HG03342 (cell line): ENCODE results near the gene MDFIC2.
A peak's percentile ranks its signal among the peaks of the same experiment; 100 is the strongest.
"Not testable (repeated sequence)": the region's sequence is repeated elsewhere in the genome, so short reads cannot be mapped to it uniquely, and the experiment has no call there.

Source experiments
- ATAC-seq: cut with Tn5 transposase; IDR thresholded peaks from one replicate; pipeline ENCODE4 v1.9.1; 2021; ENCODE audit warnings: mild to moderate bottlenecking, moderate library complexity; ENCODE audit not compliant: unreplicated experiment

The MDFIC2 gene

GRCh38 chr3:70312336-70312735 is at the start of gene MDFIC2:
MDFIC2 (minus strand) TSS chr3:70312638; CDS start chr3:70311973, 665 bp downstream.
- no peak for ATAC-seq

- peak; percentile 89 for ATAC-seq
These were observed 48.7 kb upstream of the MDFIC2 start for GRCh38 chr3:70360979-70361760.

- ATAC-seq, result no peak
These were observed 47.3 kb upstream of the MDFIC2 start for GRCh38 chr3:70359711-70360110.

- ATAC-seq, result no peak
These were observed 46.6 kb upstream of the MDFIC2 start for GRCh38 chr3:70358978-70359580.

- ATAC-seq, result no peak
These were observed 39.8 kb upstream of the MDFIC2 start for GRCh38 chr3:70352215-70352614.

- ATAC-seq, result no peak
These were observed 29.7 kb upstream of the MDFIC2 start for GRCh38 chr3:70342149-70342548.

- ATAC-seq, result not testable (repeated sequence)
These were observed 24.4 kb upstream of the MDFIC2 start for GRCh38 chr3:70336885-70337284.

GRCh38 chr3:70333080-70333479 is 20.6 kb upstream of the MDFIC2 start:
- ATAC-seq, result no peak

GRCh38 chr3:70315021-70315420 is 2.6 kb upstream of the MDFIC2 start:
- ATAC-seq, result no peak

- no peak for ATAC-seq
These were observed 1.6 kb downstream of the MDFIC2 start for GRCh38 chr3:70310809-70311208.

GRCh38 chr3:70309591-70309990 is 2.8 kb downstream of the MDFIC2 start:
- no peak for ATAC-seq

GRCh38 chr3:70308760-70309159 is 3.7 kb downstream of the MDFIC2 start:
- no peak for ATAC-seq

- ATAC-seq, result no peak
These were observed 5.7 kb downstream of the MDFIC2 start for GRCh38 chr3:70306736-70307135.

- ATAC-seq, result no peak
These were observed 14.1 kb downstream of the MDFIC2 start for GRCh38 chr3:70298385-70298784.

- ATAC-seq, result no peak
These were observed 21.3 kb downstream of the MDFIC2 start for GRCh38 chr3:70291097-70291482.

GRCh38 chr3:70290431-70291096 is 21.9 kb downstream of the MDFIC2 start:
- not testable (repeated sequence) for ATAC-seq

GRCh38 chr3:70281663-70282062 is 30.8 kb downstream of the MDFIC2 start:
- no peak for ATAC-seq

GRCh38 chr3:70277304-70277703 is 35.1 kb downstream of the MDFIC2 start:
- no peak for ATAC-seq

GRCh38 chr3:70276901-70277300 is 35.5 kb downstream of the MDFIC2 start:
- ATAC-seq, result no peak

GRCh38 chr3:70273492-70273891 is 38.9 kb downstream of the MDFIC2 start:
- ATAC-seq, result no peak

GRCh38 chr3:70272798-70273197 is 39.6 kb downstream of the MDFIC2 start:
- no peak for ATAC-seq
